Kidney epithelial cell (primary cell): ENCODE data around the gene RABGAP1. TPM values are rescaled to one million over a fixed set of nuclear protein-coding genes. Genes with fewer than 3 reads are reported as not detected.

Experiments
- DNase-seq: peaks from one replicate; pipeline ENCODE4 v3.0.0-alpha.2; 2010; ENCODE audit warnings: low read depth
- H3K27me3 ChIP-seq: 2 replicates; pipeline ENCODE4 v1.6.0; 2011; ENCODE audit warnings: low read length; ENCODE audit not compliant: control insufficient read depth, insufficient read depth
- H3K36me3 ChIP-seq: 2 replicates; pipeline ENCODE4 v1.5.1; 2011; ENCODE audit warnings: low read length; ENCODE audit not compliant: control insufficient read depth, insufficient read depth
- H3K4me3 ChIP-seq: 2 replicates; pipeline ENCODE4 v1.5.1; 2011; ENCODE audit warnings: low read depth, mild to moderate bottlenecking, control low read depth, low read length
- CTCF ChIP-seq: IDR thresholded peaks from 2 replicates; pipeline ENCODE4 v1.5.1; 2011; ENCODE audit warnings: mild to moderate bottlenecking, moderate library complexity, low read length, control low read depth, inconsistent platforms; ENCODE audit not compliant: insufficient read depth, poor library complexity, severe bottlenecking
- total RNA-seq: library from RNA; depleted of rRNA; stranded (reverse); fragments of >200 nt; gene quantifications from 2 replicates; pipeline ENCODE4 v1.2.3, GENCODE V29; 2015

Gene RABGAP1
- total RNA-seq, 1 donor from 2014 or later: 19.1 TPM

DNA sequence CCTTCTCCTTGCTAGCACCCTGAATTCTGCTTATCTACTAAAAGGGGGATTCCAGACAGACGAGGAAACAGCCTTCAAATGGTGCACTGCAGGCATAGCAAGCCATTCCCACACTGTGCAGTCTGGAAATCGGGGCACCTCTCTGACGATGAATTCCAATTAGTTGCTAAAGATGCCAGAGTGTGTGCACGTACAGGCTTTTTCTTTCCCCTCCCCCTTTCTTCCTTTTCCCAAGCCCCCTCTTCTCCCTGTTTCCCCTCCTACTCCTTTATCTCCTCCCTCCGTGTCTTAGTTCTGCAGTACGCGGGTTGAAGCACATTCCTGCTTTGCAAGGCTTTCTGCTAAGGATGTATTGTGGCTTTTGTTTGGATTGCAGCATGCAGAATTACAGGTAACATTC is 92.5 kb downstream of the RABGAP1 start, which contains the start of gene GPR21:
GPR21 (plus strand) TSS at position 316 of the 400 bp plus-strand sequence. CDS start 900 bp downstream, outside the sequence.
- Histone ChIP-seq H3K36me3 (peaks cover 1% of the 10 kb centered on the region), H3K4me3 (no peak within 1 kb of the TSS), H3K27me3 (no peaks in the 10 kb centered on the region)
- no peak for DNase-seq
- TF ChIP-seq CTCF: no peak

DNA sequence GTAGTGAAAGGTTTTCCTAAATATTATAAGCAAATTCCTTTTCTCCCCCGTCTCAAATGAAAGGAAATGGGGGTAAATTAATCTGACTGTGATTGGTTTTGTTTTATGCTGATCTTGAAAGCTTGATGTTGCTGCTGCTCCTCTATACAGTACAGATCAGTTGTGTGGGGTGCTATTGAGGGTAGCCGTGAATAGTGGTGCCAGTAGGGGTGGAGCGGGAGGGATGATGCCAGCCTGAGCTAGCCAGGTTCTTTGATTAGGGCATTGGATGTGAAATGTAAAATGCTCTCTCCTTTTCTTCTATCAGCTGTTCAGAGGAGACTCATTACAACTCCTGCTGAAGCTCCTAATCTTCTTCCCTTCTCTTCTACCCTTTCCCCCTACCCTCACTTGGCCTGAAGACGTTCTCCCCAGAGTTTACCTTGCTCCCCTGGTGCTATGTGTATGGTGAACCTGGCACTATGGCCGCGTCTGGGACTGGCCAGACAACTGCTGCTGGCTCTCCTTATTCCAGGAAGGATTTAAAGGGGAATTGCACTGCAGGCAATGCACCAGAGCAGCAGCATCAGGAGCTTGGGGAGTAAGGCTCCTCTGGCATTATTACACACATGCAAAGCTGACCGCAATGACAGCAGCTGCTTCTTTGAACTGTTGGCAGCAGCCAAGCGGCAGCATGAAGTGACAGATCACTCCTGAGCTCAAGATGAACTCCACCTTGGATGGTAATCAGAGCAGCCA is 93.2 kb downstream of the RABGAP1 start:
- Histone ChIP-seq H3K36me3 (peaks cover 1% of the 10 kb centered on the region), H3K4me3 (no peak overlapping the region), H3K27me3 (no peaks in the 10 kb centered on the region)
- no peak for TF ChIP-seq CTCF
- DNase-seq: no peak

GRCh38 chr9:123034881-123035510 is 94.2 kb downstream of the RABGAP1 start:
- TF ChIP-seq CTCF: no peak
- H3K27me3 ChIP-seq: no peaks in the 10 kb centered on the region
- no peak overlapping the region for H3K4me3 ChIP-seq
- H3K36me3 ChIP-seq: peaks cover 1% of the 10 kb centered on the region
- DNase-seq: no peak

DNA sequence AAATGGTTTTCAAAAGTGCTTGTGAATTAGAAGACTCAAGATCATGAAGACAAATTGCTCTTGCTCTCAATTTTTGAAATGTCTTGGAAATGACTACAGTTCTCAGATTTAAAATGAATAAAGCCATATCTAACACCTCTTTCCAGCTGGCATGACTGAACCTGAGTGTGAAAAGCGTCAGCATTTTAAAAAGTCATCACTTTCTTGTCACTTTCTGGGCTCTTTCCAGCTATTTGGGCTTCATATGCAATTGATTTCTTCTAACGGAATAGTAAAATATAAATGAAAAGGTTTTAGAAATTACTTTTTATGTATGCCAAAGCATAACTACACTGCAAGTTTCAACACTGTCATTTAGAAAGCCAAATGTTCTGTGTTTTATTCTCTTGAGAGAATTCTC is 95.0 kb downstream of the RABGAP1 start:
- Histone ChIP-seq H3K27me3 (no peaks in the 10 kb centered on the region), H3K4me3 (no peak overlapping the region), H3K36me3 (peaks cover 1% of the 10 kb centered on the region)
- no peak for TF ChIP-seq CTCF
- no peak for DNase-seq

GRCh38 chr9:123036893-123037545 is 96.2 kb downstream of the RABGAP1 start:
- DNase-seq: no peak
- H3K4me3 ChIP-seq: no peak overlapping the region
- no peaks in the 10 kb centered on the region for H3K27me3 ChIP-seq
- peaks cover 1% of the 10 kb centered on the region for H3K36me3 ChIP-seq
- TF ChIP-seq CTCF: no peak
